ENCODE data around the gene SETD2. TPM values are rescaled to one million over a fixed set of nuclear protein-coding genes. Genes with fewer than 3 reads are reported as not detected.
"Not testable (repeated sequence)": the region's sequence is repeated elsewhere in the genome, so short reads cannot be mapped to it uniquely, and the experiment has no call there.

SETD2 gene
- total RNA-seq, 1 donor from 2014 or later: 65.7 TPM

DNA sequence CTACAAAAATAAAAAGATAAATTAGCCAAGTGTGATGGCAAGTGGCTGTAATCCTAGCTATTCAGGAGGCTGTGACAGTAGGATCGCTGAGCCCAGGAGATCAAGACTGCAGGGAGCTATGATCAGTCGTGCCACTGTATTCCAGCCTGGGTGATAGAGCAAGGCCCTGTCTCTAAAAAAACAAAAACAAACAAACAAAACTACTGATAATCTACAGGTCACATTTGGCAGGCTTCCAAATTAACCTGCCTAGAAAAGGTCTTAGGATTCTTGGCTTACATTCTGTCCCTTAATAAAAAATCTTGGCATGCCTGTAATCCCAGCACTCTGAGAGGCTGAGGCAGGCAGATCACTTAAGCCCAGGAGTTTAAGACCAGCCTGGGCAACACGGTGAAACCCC lies 33.4 kb upstream of the SETD2 start:
- Mint-ChIP-seq H3K27me3 (no peaks in the 10 kb centered on the region), H3K9me3 (no peaks in the 10 kb centered on the region), H3K27ac (no peak overlapping the region), H3K4me3 (no peak overlapping the region), H3K36me3 (ENCODE audit: low read depth) (peaks cover 2% of the 10 kb centered on the region), H3K4me1 (no peaks in the 10 kb centered on the region)
- no peak for DNase-seq
- CTCF ChIA-PET: no interaction called here
- no peak for ATAC-seq (ENCODE audit: low read depth)
- intact Hi-C loops (cut with micrococcal nuclease): no loop called here
- POLR2A ChIA-PET: no interaction called here
- TF ChIP-seq, protein P1, sequence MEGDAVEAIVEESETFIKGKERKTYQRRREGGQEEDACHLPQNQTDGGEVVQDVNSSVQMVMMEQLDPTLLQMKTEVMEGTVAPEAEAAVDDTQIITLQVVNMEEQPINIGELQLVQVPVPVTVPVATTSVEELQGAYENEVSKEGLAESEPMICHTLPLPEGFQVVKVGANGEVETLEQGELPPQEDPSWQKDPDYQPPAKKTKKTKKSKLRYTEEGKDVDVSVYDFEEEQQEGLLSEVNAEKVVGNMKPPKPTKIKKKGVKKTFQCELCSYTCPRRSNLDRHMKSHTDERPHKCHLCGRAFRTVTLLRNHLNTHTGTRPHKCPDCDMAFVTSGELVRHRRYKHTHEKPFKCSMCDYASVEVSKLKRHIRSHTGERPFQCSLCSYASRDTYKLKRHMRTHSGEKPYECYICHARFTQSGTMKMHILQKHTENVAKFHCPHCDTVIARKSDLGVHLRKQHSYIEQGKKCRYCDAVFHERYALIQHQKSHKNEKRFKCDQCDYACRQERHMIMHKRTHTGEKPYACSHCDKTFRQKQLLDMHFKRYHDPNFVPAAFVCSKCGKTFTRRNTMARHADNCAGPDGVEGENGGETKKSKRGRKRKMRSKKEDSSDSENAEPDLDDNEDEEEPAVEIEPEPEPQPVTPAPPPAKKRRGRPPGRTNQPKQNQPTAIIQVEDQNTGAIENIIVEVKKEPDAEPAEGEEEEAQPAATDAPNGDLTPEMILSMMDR (IDR thresholded peaks at IDR 0.05): no peak

DNA sequence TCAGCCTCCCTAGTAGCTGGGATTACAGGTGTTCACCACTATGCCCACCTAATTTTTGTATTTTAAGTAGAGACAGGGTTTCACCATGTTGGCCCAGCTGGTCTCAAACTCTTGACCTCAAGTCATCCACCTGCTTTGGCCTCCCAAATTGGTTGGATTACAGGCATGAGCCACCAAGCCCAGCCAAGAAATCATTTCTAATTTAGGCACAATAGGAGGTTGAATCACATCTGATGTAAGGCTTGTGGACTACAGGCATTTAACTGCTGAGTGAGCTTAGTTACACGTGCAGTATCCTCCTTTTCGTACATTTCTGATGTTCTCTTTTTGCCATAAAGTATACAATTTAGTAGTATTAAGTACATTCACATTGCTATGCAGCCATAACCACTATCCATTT lies 31.1 kb upstream of the SETD2 start:
- DNase-seq: no peak
- intact Hi-C loops (cut with micrococcal nuclease): no loop called here
- no peak for ATAC-seq (ENCODE audit: low read depth)
- CTCF ChIA-PET: no interaction called here
- Mint-ChIP-seq H3K4me3 (no peak overlapping the region), H3K27ac (no peak overlapping the region), H3K4me1 (no peaks in the 10 kb centered on the region), H3K9me3 (no peaks in the 10 kb centered on the region), H3K27me3 (no peaks in the 10 kb centered on the region), H3K36me3 (ENCODE audit: low read depth) (peaks cover 2% of the 10 kb centered on the region)
- TF ChIP-seq, protein P1 (IDR thresholded peaks at IDR 0.05): no peak
- POLR2A ChIA-PET: no interaction called here

DNA sequence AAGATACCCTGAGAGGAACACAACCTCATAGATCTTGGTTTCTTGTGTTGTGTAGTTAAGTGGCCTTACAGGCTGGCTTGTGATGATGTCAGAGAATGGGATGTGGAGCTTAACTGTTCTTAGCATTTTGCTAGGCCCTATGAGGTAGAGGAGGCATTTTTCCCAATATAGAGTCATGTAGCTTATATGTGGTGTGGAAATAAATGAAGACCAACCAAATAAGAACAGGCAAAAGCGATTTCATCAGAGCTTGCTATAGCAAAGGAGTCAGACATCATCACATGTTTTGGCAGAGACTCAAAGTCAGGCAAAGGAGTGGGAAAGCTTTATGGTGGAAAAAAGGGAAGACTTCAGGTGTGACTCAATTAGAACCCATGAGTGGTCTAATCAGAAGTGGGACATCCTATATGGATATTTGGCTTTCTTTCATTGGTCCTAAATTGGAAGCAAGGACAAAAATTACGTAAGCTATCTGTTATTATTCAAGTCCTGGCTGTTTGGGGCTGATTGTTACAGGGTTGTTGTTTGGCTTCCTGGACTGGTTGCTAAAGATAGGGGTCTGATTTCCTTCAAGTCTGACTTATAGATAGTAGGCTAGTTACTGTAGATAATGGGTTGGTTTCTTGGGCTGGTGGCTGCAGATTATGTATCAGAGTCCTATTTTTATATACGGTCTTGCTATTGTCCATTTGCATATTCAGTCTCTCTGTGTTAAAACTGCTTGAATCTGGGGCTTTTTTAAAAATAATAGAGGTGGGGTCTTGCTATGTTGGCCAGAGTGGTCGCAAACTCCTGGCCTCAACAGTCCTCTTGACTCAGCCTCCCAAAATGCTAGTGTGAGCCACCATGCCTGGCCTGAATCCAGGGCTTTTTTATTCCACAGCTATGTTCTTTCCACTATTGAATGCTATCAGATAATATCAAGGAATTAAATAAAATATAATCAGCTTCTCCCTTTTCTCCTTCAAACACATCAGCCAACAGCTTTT lies 30.3 kb upstream of the SETD2 start:
- H3K27ac Mint-ChIP-seq: peak overlapping the region; percentile 53

DNA sequence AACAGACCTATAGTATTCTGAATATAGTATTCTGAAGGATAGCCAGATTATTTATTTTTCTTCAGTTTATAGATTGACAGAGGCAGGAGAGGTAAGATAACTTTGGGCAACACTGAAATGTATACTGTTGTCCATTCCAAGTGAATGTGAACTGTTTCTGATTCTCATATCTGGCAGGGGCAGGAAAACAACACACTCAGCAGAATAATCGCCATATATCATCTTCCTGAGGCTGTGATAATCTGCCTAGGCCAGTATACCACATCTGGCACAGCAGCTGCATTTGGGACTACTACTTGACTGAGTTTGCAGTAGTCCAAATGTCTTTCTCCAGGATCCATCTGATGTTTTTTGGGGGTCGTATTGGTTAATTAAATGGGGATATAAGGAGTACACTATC lies 22.4 kb upstream of the SETD2 start:
- CTCF ChIA-PET: no interaction called here
- intact Hi-C loops (cut with micrococcal nuclease): no loop called here
- H3K36me3 Mint-ChIP-seq (ENCODE audit: low read depth): no peaks in the 10 kb centered on the region

More for the DNA sequence above, 30.3 kb upstream of the SETD2 start:
- CTCF ChIA-PET: no interaction called here
- Mint-ChIP-seq H3K27me3 (no peaks in the 10 kb centered on the region), H3K36me3 (ENCODE audit: low read depth) (peaks cover 2% of the 10 kb centered on the region), H3K4me1 (no peaks in the 10 kb centered on the region), H3K9me3 (no peaks in the 10 kb centered on the region), H3K4me3 (no peak overlapping the region)
- no peak for ATAC-seq (ENCODE audit: low read depth)
- intact Hi-C loops (cut with micrococcal nuclease): no loop called here
- DNase-seq: no peak
- TF ChIP-seq, protein P1 (IDR thresholded peaks at IDR 0.05): no peak
- POLR2A ChIA-PET: no interaction called here

DNA sequence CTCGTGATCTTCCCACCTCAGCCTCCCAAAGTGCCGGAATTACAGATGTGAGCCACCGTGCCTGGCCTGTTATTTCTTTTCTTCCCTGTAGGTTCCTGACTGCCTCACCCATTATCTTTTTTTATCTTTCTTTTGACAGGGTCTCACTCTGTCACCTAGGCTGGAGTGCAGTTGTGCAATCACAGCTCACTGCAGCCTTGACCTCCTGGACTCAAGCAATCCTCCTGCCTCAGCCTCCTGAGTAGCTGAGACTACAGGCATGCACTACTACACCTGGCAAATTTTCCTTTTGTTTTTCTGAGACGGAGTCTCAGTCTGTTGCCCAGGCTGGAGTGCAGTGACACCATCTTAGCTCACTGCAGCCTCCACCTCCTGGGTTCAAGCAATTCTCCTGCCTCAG lies 17.8 kb upstream of the SETD2 start:
- intact Hi-C loops (cut with micrococcal nuclease); ATAC-seq (ENCODE audit: low read depth): not testable (repeated sequence)

More for the DNA sequence above, 22.4 kb upstream of the SETD2 start:
- ATAC-seq (ENCODE audit: low read depth) (no peak), DNase-seq (no peak)
- Mint-ChIP-seq H3K27me3 (no peaks in the 10 kb centered on the region), H3K4me1 (no peaks in the 10 kb centered on the region), H3K4me3 (no peak overlapping the region), H3K9me3 (no peaks in the 10 kb centered on the region), H3K27ac (no peak overlapping the region)
- TF ChIP-seq, protein P1 (IDR thresholded peaks at IDR 0.05): no peak
- POLR2A ChIA-PET: no interaction called here

DNA sequence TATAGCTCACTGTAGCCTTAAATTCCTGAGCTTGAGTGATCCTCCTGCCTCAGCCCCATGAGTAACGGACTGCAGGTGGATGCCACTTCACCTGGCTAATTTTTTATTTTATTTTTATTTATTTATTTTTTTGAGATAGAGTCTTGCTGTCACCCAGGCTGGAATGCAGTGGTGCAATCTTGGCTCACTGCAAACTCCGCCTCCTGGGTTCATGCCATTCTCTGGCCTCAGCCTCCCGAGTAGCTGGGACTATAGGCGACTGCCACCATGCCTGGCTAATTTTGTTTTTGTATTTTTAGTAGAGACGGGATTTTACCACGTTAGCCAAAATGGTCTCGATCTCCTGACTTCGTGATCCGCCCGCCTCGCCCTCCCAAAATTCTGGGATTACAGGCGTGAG lies 16.1 kb upstream of the SETD2 start:
- H3K27me3 Mint-ChIP-seq; H3K36me3 Mint-ChIP-seq (ENCODE audit: low read depth); DNase-seq; H3K4me3 Mint-ChIP-seq; POLR2A ChIA-PET; ATAC-seq (ENCODE audit: low read depth); H3K27ac Mint-ChIP-seq; CTCF ChIA-PET; intact Hi-C loops (cut with micrococcal nuclease); H3K9me3 Mint-ChIP-seq: not testable (repeated sequence)
- H3K4me1 Mint-ChIP-seq: peaks cover 17% of the 10 kb centered on the region

More for the DNA sequence above, 17.8 kb upstream of the SETD2 start:
- H3K27me3 Mint-ChIP-seq; H3K27ac Mint-ChIP-seq; H3K9me3 Mint-ChIP-seq; POLR2A ChIA-PET; H3K4me1 Mint-ChIP-seq; H3K36me3 Mint-ChIP-seq (ENCODE audit: low read depth); DNase-seq; CTCF ChIA-PET; H3K4me3 Mint-ChIP-seq: not testable (repeated sequence)
